HCT116 (cell line): ENCODE data around the gene CLCN4. TPM values are rescaled to one million over a fixed set of nuclear protein-coding genes. Genes with fewer than 3 reads are reported as not detected.

Experiments
- ATAC-seq: fragments of 200-7000 bp; cut with Tn5 transposase; 2 replicates; pipeline ENCODE4 v1.9.1; 2020; ENCODE audit warnings: mild to moderate bottlenecking, moderate library complexity
- BruUV-seq: library from RNA; stranded (reverse); fragments of 400-500 nt; replicated peaks from 2 replicates; lab custom pipeline; 2021; lab: Mats Ljungman, UMichigan
- CTCF ChIA-PET: fragments of 300-600 bp; sonication (Branson Sonifier 250); formaldehyde crosslinking; loops from one replicate; lab custom pipeline; 2021; ENCODE audit warnings: antibody characterized with exemption; lab: Charles Lee
- POLR2A ChIA-PET: fragments of 300-600, 350-600 bp; sonication (Branson Sonifier 250); formaldehyde crosslinking; loops from one replicate; lab custom pipeline; 2021; ENCODE audit warnings: antibody characterized with exemption; lab: Charles Lee
- RAD21 ChIA-PET, 2 experiments: fragments of 300-600 bp; sonication (Branson Sonifier 250); formaldehyde crosslinking; loops; one replicate each; lab custom pipeline; 2023; ENCODE audit warnings: low total read pairs in 2 of 2; ENCODE audit not compliant: uncharacterized antibody in 2 of 2, unreplicated experiment in 2 of 2, low non-redundant PET in 1 of 2; lab: Charles Lee
- DNase-seq: peaks from one replicate; pipeline ENCODE4 v3.0.0-alpha.2; 2010; ENCODE audit warnings: low read depth, low spot score
- H2AFZ ChIP-seq: fragments of 200-600 bp; shearing (Covaris generic), sonication (generic); 2 replicates; pipeline ENCODE4 v1.6.1; 2017; ENCODE audit warnings: low read depth, mixed run types, mixed read lengths, antibody characterized with exemption, low read length; ENCODE audit not compliant: poor library complexity, severe bottlenecking
- H3K27ac ChIP-seq: 2 replicates; pipeline ENCODE4 v1.5.1; 2012; ENCODE audit warnings: low read depth, low read length
- H3K27me3 ChIP-seq: fragments of 200-600 bp; sonication (generic); 2 replicates; pipeline ENCODE4 v1.6.1; 2016; ENCODE audit warnings: mixed run types, low read length, mixed read lengths; ENCODE audit not compliant: insufficient read depth
- H3K36me3 ChIP-seq, 2 experiments: fragments of 200-500 bp in 1 of 2; fragments of 200-600 bp in 1 of 2; sonication (Bioruptor generic) in 1 of 2; sonication (generic) in 1 of 2; 2 replicates each; pipeline versions ENCODE4 v1.5.1 to v1.6.1; 2014 to 2016; ENCODE audit warnings: low read length in 2 of 2, inconsistent platforms in 1 of 2, mixed read lengths in 1 of 2, mixed run types in 1 of 2; ENCODE audit not compliant: insufficient read depth in 2 of 2, control insufficient read depth in 1 of 2
- H3K4me1 ChIP-seq, 2 experiments: fragments of 200-600 bp in 1 of 2; sonication (generic) in 1 of 2; 2 replicates each; pipeline versions ENCODE4 v1.5.1 to v1.6.1; 2012 to 2017; ENCODE audit warnings: low read length in 2 of 2, inconsistent platforms in 1 of 2, mild to moderate bottlenecking in 1 of 2, mixed read lengths in 1 of 2, mixed run types in 1 of 2, moderate library complexity in 1 of 2; ENCODE audit not compliant: insufficient read depth in 2 of 2, control insufficient read depth in 1 of 2
- H3K4me2 ChIP-seq: fragments of 200-600 bp; sonication (generic); 2 replicates; pipeline ENCODE4 v1.6.1; 2017; ENCODE audit warnings: mixed run types, low read length, mixed read lengths
- H3K4me3 ChIP-seq, 2 experiments: fragments of 200-600 bp in 1 of 2; sonication (generic) in 1 of 2; replicated peaks in 1 of 2; 2 replicates each; pipeline ENCODE4 v1.5.1; 2011 to 2016; ENCODE audit warnings: low read length in 2 of 2, control low read depth in 1 of 2, low read depth in 1 of 2, mild to moderate bottlenecking in 1 of 2, mixed read lengths in 1 of 2, mixed run types in 1 of 2
- H3K79me2 ChIP-seq: fragments of 200-600 bp; sonication (generic); 2 replicates; pipeline ENCODE4 v1.6.1; 2017; ENCODE audit warnings: mild to moderate bottlenecking, mixed run types, low read length, moderate library complexity, mixed read lengths; ENCODE audit not compliant: insufficient read depth
- H3K9ac ChIP-seq: fragments of 200-600 bp; sonication (generic); 2 replicates; pipeline ENCODE4 v1.6.1; 2016; ENCODE audit warnings: low read length, mixed read lengths
- H3K9me2 ChIP-seq: fragments of 200-600 bp; sonication (generic), shearing (Covaris generic); 2 replicates; pipeline ENCODE4 v1.6.1; 2017; ENCODE audit warnings: mixed run types, mild to moderate bottlenecking, moderate library complexity; ENCODE audit not compliant: insufficient read depth
- H3K9me3 ChIP-seq, 2 experiments: fragments of 200-500 bp in 1 of 2; fragments of 200-600 bp in 1 of 2; sonication (Bioruptor generic) in 1 of 2; sonication (generic) in 1 of 2; 2 replicates each; pipeline ENCODE4 v1.6.1; 2014 to 2017; ENCODE audit warnings: low read length in 2 of 2, mixed read lengths in 2 of 2, inconsistent platforms in 1 of 2, low read depth in 1 of 2, mild to moderate bottlenecking in 1 of 2, mixed run types in 1 of 2, moderate library complexity in 1 of 2; ENCODE audit not compliant: control insufficient read depth in 1 of 2, insufficient read depth in 1 of 2
- H4K20me1 ChIP-seq: fragments of 200-600 bp; sonication (generic), shearing (Covaris generic); 2 replicates; pipeline ENCODE4 v1.6.1; 2017; ENCODE audit warnings: mixed run types, mild to moderate bottlenecking, moderate library complexity; ENCODE audit not compliant: insufficient read depth
- CBX3 ChIP-seq: IDR thresholded peaks from 2 replicates; pipeline ENCODE4 v1.6.1; 2012; ENCODE audit warnings: low read depth
- ELF1 ChIP-seq: IDR thresholded peaks from 2 replicates; pipeline ENCODE4 v1.6.1; 2012; ENCODE audit warnings: low read depth, borderline replicate concordance
- POLR2A ChIP-seq: IDR thresholded peaks from 2 replicates; pipeline ENCODE4 v1.7.0; 2011; ENCODE audit warnings: borderline replicate concordance; ENCODE audit not compliant: insufficient read depth, insufficient read length; ENCODE audit errors: extremely low read depth
- SRF ChIP-seq: IDR thresholded peaks from 2 replicates; pipeline ENCODE4 v1.6.1; 2012; ENCODE audit warnings: low read depth
- intact Hi-C: fragments of 100-400 bp; cut with micrococcal nuclease; formaldehyde crosslinking; loops from 2 replicates; pipeline ENCODE4 v1.10.0; 2022
- total RNA-seq: library from RNA; stranded (reverse); gene quantifications from one replicate; pipeline ENCODE4 v1.2.1, GENCODE V29; 2021; ENCODE audit not compliant: unreplicated experiment
- TF ChIP-seq, protein P1 (sequence below): IDR thresholded peaks from 2 replicates; pipeline ENCODE4 v1.6.1; 2012; ENCODE audit warnings: low read depth

Gene CLCN4
- total RNA-seq, 1 experiment from 2014 or later, result 3.1 TPM

DNA sequence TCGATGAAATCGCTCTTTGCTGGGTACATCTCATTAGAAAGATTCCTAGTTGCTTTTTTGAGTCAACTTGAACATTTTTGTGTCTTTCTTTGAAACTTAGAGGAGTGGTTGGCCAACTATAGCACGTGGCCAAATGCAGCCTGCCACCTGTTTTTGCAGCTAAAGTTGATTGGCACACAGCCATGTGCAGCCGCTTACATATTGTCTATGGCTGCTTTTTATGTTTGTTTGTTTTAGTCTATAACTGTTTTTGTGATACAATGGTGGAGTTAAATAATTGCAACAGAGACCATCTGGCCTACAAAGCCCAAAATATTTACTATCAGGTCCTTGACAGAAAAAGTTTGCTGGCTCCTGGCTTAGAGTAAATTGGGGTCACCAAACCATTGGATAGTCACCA is 86.3 kb downstream of the CLCN4 start (continued):
- TF ChIP-seq, protein P1, sequence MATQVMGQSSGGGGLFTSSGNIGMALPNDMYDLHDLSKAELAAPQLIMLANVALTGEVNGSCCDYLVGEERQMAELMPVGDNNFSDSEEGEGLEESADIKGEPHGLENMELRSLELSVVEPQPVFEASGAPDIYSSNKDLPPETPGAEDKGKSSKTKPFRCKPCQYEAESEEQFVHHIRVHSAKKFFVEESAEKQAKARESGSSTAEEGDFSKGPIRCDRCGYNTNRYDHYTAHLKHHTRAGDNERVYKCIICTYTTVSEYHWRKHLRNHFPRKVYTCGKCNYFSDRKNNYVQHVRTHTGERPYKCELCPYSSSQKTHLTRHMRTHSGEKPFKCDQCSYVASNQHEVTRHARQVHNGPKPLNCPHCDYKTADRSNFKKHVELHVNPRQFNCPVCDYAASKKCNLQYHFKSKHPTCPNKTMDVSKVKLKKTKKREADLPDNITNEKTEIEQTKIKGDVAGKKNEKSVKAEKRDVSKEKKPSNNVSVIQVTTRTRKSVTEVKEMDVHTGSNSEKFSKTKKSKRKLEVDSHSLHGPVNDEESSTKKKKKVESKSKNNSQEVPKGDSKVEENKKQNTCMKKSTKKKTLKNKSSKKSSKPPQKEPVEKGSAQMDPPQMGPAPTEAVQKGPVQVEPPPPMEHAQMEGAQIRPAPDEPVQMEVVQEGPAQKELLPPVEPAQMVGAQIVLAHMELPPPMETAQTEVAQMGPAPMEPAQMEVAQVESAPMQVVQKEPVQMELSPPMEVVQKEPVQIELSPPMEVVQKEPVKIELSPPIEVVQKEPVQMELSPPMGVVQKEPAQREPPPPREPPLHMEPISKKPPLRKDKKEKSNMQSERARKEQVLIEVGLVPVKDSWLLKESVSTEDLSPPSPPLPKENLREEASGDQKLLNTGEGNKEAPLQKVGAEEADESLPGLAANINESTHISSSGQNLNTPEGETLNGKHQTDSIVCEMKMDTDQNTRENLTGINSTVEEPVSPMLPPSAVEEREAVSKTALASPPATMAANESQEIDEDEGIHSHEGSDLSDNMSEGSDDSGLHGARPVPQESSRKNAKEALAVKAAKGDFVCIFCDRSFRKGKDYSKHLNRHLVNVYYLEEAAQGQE, result no peak

GRCh38 chrX:10244915-10245622 is 88.3 kb downstream of the CLCN4 start:
- BruUV-seq, result no TSS peak
- no peak overlapping the region for H3K9ac ChIP-seq
- H3K4me1 ChIP-seq, result peaks cover under 1 to 3% of the 10 kb centered on the region in 2 experiments
- no peaks in the 10 kb centered on the region for H3K79me2 ChIP-seq
- no peaks in the 10 kb centered on the region for H3K9me3 ChIP-seq
- H3K9me2 ChIP-seq, result no peaks in the 10 kb centered on the region
- ATAC-seq (no peak), DNase-seq (no peak)
- intact Hi-C loops, result no loop called here
- CTCF ChIA-PET, result no interaction called here
- H3K36me3 ChIP-seq, result no peaks in the 10 kb centered on the region
- TF ChIP-seq SRF (no peak), ELF1 (no peak)
- no peaks in the 10 kb centered on the region for H4K20me1 ChIP-seq
- no peak overlapping the region for H3K4me2 ChIP-seq
- H2AFZ ChIP-seq, result no peak overlapping the region
- H3K4me3 ChIP-seq, result no peak overlapping the region
- H3K27me3 ChIP-seq, result no peaks in the 10 kb centered on the region
- POLR2A ChIA-PET, result no interaction called here
- RAD21 ChIA-PET, result no interaction called here
- H3K27ac ChIP-seq, result no peak overlapping the region

GRCh38 chrX:10245886-10246285 is 89.1 kb downstream of the CLCN4 start:
- intact Hi-C loops, result no loop called here
- TF ChIP-seq POLR2A (no peak), CBX3 (no peak)
- Histone ChIP-seq H3K4me2 (no peak overlapping the region), H3K4me1 (no peaks in the 10 kb centered on the region), H3K9ac (no peak overlapping the region), H3K27ac (no peak overlapping the region), H3K36me3 (no peaks in the 10 kb centered on the region), H4K20me1 (no peaks in the 10 kb centered on the region), H3K4me3 (no peak overlapping the region), H3K27me3 (no peaks in the 10 kb centered on the region), H3K9me3 (no peaks in the 10 kb centered on the region), H3K9me2 (no peaks in the 10 kb centered on the region), H2AFZ (no peak overlapping the region), H3K79me2 (no peaks in the 10 kb centered on the region)
- POLR2A ChIA-PET, result no interaction called here
- DNase-seq (no peak), ATAC-seq (no peak)
- RAD21 ChIA-PET, result no interaction called here
- CTCF ChIA-PET, result no interaction called here
- BruUV-seq, result no TSS peak
